HCT116 (cell line): ENCODE measurements around the gene HACD3. TPM values are rescaled to one million over a fixed set of nuclear protein-coding genes. Genes with fewer than 3 reads are reported as not detected.

ENCODE experiments used
- ATAC-seq: fragments of 200-7000 bp; cut with Tn5 transposase; 2 replicates; pipeline ENCODE4 v1.9.1; 2020; ENCODE audit warnings: mild to moderate bottlenecking, moderate library complexity
- BruUV-seq: library from RNA; stranded (reverse); fragments of 400-500 nt; replicated peaks from 2 replicates; lab custom pipeline; 2021; lab: Mats Ljungman, UMichigan
- CTCF ChIA-PET: fragments of 300-600 bp; sonication (Branson Sonifier 250); formaldehyde crosslinking; loops from one replicate; lab custom pipeline; 2021; ENCODE audit warnings: antibody characterized with exemption; lab: Charles Lee
- POLR2A ChIA-PET: fragments of 300-600, 350-600 bp; sonication (Branson Sonifier 250); formaldehyde crosslinking; loops from one replicate; lab custom pipeline; 2021; ENCODE audit warnings: antibody characterized with exemption; lab: Charles Lee
- RAD21 ChIA-PET, 2 experiments: fragments of 300-600 bp; sonication (Branson Sonifier 250); formaldehyde crosslinking; loops; one replicate each; lab custom pipeline; 2023; ENCODE audit warnings: low total read pairs in 2 of 2; ENCODE audit not compliant: uncharacterized antibody in 2 of 2, unreplicated experiment in 2 of 2, low non-redundant PET in 1 of 2; lab: Charles Lee
- DNase-seq: peaks from one replicate; pipeline ENCODE4 v3.0.0-alpha.2; 2010; ENCODE audit warnings: low read depth, low spot score
- H2AFZ ChIP-seq: fragments of 200-600 bp; shearing (Covaris generic), sonication (generic); 2 replicates; pipeline ENCODE4 v1.6.1; 2017; ENCODE audit warnings: low read depth, mixed run types, mixed read lengths, antibody characterized with exemption, low read length; ENCODE audit not compliant: poor library complexity, severe bottlenecking
- H3K27ac ChIP-seq: 2 replicates; pipeline ENCODE4 v1.5.1; 2012; ENCODE audit warnings: low read depth, low read length
- H3K27me3 ChIP-seq: fragments of 200-600 bp; sonication (generic); 2 replicates; pipeline ENCODE4 v1.6.1; 2016; ENCODE audit warnings: mixed run types, low read length, mixed read lengths; ENCODE audit not compliant: insufficient read depth
- H3K36me3 ChIP-seq, 2 experiments: fragments of 200-500 bp in 1 of 2; fragments of 200-600 bp in 1 of 2; sonication (Bioruptor generic) in 1 of 2; sonication (generic) in 1 of 2; 2 replicates each; pipeline versions ENCODE4 v1.5.1 to v1.6.1; 2014 to 2016; ENCODE audit warnings: low read length in 2 of 2, inconsistent platforms in 1 of 2, mixed read lengths in 1 of 2, mixed run types in 1 of 2; ENCODE audit not compliant: insufficient read depth in 2 of 2, control insufficient read depth in 1 of 2
- H3K4me1 ChIP-seq, 2 experiments: fragments of 200-600 bp in 1 of 2; sonication (generic) in 1 of 2; 2 replicates each; pipeline versions ENCODE4 v1.5.1 to v1.6.1; 2012 to 2017; ENCODE audit warnings: low read length in 2 of 2, inconsistent platforms in 1 of 2, mild to moderate bottlenecking in 1 of 2, mixed read lengths in 1 of 2, mixed run types in 1 of 2, moderate library complexity in 1 of 2; ENCODE audit not compliant: insufficient read depth in 2 of 2, control insufficient read depth in 1 of 2
- H3K4me2 ChIP-seq: fragments of 200-600 bp; sonication (generic); 2 replicates; pipeline ENCODE4 v1.6.1; 2017; ENCODE audit warnings: mixed run types, low read length, mixed read lengths
- H3K4me3 ChIP-seq, 2 experiments: fragments of 200-600 bp in 1 of 2; sonication (generic) in 1 of 2; replicated peaks in 1 of 2; 2 replicates each; pipeline ENCODE4 v1.5.1; 2011 to 2016; ENCODE audit warnings: low read length in 2 of 2, control low read depth in 1 of 2, low read depth in 1 of 2, mild to moderate bottlenecking in 1 of 2, mixed read lengths in 1 of 2, mixed run types in 1 of 2
- H3K79me2 ChIP-seq: fragments of 200-600 bp; sonication (generic); 2 replicates; pipeline ENCODE4 v1.6.1; 2017; ENCODE audit warnings: mild to moderate bottlenecking, mixed run types, low read length, moderate library complexity, mixed read lengths; ENCODE audit not compliant: insufficient read depth
- H3K9ac ChIP-seq: fragments of 200-600 bp; sonication (generic); 2 replicates; pipeline ENCODE4 v1.6.1; 2016; ENCODE audit warnings: low read length, mixed read lengths
- H3K9me2 ChIP-seq: fragments of 200-600 bp; sonication (generic), shearing (Covaris generic); 2 replicates; pipeline ENCODE4 v1.6.1; 2017; ENCODE audit warnings: mixed run types, mild to moderate bottlenecking, moderate library complexity; ENCODE audit not compliant: insufficient read depth
- H3K9me3 ChIP-seq, 2 experiments: fragments of 200-500 bp in 1 of 2; fragments of 200-600 bp in 1 of 2; sonication (Bioruptor generic) in 1 of 2; sonication (generic) in 1 of 2; 2 replicates each; pipeline ENCODE4 v1.6.1; 2014 to 2017; ENCODE audit warnings: low read length in 2 of 2, mixed read lengths in 2 of 2, inconsistent platforms in 1 of 2, low read depth in 1 of 2, mild to moderate bottlenecking in 1 of 2, mixed run types in 1 of 2, moderate library complexity in 1 of 2; ENCODE audit not compliant: control insufficient read depth in 1 of 2, insufficient read depth in 1 of 2
- H4K20me1 ChIP-seq: fragments of 200-600 bp; sonication (generic), shearing (Covaris generic); 2 replicates; pipeline ENCODE4 v1.6.1; 2017; ENCODE audit warnings: mixed run types, mild to moderate bottlenecking, moderate library complexity; ENCODE audit not compliant: insufficient read depth
- CBX3 ChIP-seq: IDR thresholded peaks from 2 replicates; pipeline ENCODE4 v1.6.1; 2012; ENCODE audit warnings: low read depth
- CEBPB ChIP-seq: IDR thresholded peaks from 2 replicates; pipeline ENCODE4 v1.6.1; 2012; ENCODE audit warnings: low read depth
- EGR1 ChIP-seq: IDR thresholded peaks from 2 replicates; pipeline ENCODE4 v1.6.1; 2012; ENCODE audit warnings: low read depth
- ELF1 ChIP-seq: IDR thresholded peaks from 2 replicates; pipeline ENCODE4 v1.6.1; 2012; ENCODE audit warnings: low read depth, borderline replicate concordance
- EZH2 ChIP-seq: fragments of 200-600 bp; sonication (generic); IDR thresholded peaks from 2 replicates; pipeline ENCODE4 v1.6.1; 2017; ENCODE audit warnings: antibody characterized with exemption, mixed run types
- EZH2phosphoT487 ChIP-seq: fragments of 200-600 bp; IDR thresholded peaks from 2 replicates; pipeline ENCODE4 v1.6.1; 2018; ENCODE audit warnings: antibody characterized with exemption, borderline replicate concordance
- FOSL1 ChIP-seq: IDR thresholded peaks from 2 replicates; pipeline ENCODE4 v1.6.1; 2012; ENCODE audit warnings: low read depth
- JUND ChIP-seq: IDR thresholded peaks from 2 replicates; pipeline ENCODE4 v1.6.1; 2012
- POLR2AphosphoS5 ChIP-seq: IDR thresholded peaks from 2 replicates; pipeline ENCODE4 v1.6.1; 2011; ENCODE audit warnings: mild to moderate bottlenecking, low read depth, low read length, moderate library complexity
- SIN3A ChIP-seq: IDR thresholded peaks from 2 replicates; pipeline ENCODE4 v1.6.1; 2012; ENCODE audit warnings: low read depth
- SP1 ChIP-seq: IDR thresholded peaks from 2 replicates; pipeline ENCODE4 v1.6.1; 2012; ENCODE audit warnings: low read depth
- SRF ChIP-seq: IDR thresholded peaks from 2 replicates; pipeline ENCODE4 v1.6.1; 2012; ENCODE audit warnings: low read depth
- TCF7L2 ChIP-seq: IDR thresholded peaks from 2 replicates; pipeline ENCODE4 v1.7.0; 2011; ENCODE audit warnings: borderline replicate concordance, inconsistent platforms; ENCODE audit not compliant: insufficient read depth, insufficient read length; ENCODE audit errors: extremely low read depth
- YY1 ChIP-seq: IDR thresholded peaks from 2 replicates; pipeline ENCODE4 v1.6.1; 2011; ENCODE audit warnings: low read length, low read depth, moderate library complexity, mild to moderate bottlenecking; ENCODE audit not compliant: insufficient replicate concordance; ENCODE audit errors: extremely low read depth
- ZFX ChIP-seq: fragments of 450-650 bp; IDR thresholded peaks from 2 replicates; pipeline ENCODE4 v1.6.1; 2017
- ZNF274 ChIP-seq: fragments of 200-500 bp; sonication (Bioruptor generic); IDR thresholded peaks from 2 replicates; pipeline ENCODE4 v1.6.1; 2014; ENCODE audit warnings: mild to moderate bottlenecking, low read depth, low read length, inconsistent platforms
- intact Hi-C: fragments of 100-400 bp; cut with micrococcal nuclease; formaldehyde crosslinking; loops from 2 replicates; pipeline ENCODE4 v1.10.0; 2022
- total RNA-seq: library from RNA; stranded (reverse); gene quantifications from one replicate; pipeline ENCODE4 v1.2.1, GENCODE V29; 2021; ENCODE audit not compliant: unreplicated experiment
- TF ChIP-seq, protein P1 (sequence below): IDR thresholded peaks from 2 replicates; pipeline ENCODE4 v1.6.1; 2012; ENCODE audit warnings: low read depth
- TF ChIP-seq, protein P2 (sequence below), 3 experiments: fragments of 200-600 bp in 1 of 3; sonication (generic) in 1 of 3; IDR thresholded peaks in 2 of 3; conservative IDR thresholded peaks in 1 of 3; 2 replicates each; pipeline ENCODE4 v1.5.1; 2012 to 2017; ENCODE audit warnings: low read depth in 2 of 3, low read length in 2 of 3, antibody characterized with exemption in 1 of 3, borderline replicate concordance in 1 of 3, control low read depth in 1 of 3, mild to moderate bottlenecking in 1 of 3, mixed read lengths in 1 of 3, mixed run types in 1 of 3, moderate library complexity in 1 of 3; ENCODE audit not compliant: insufficient read depth in 1 of 3
- TF ChIP-seq, protein P3 (sequence below): IDR thresholded peaks from 2 replicates; pipeline ENCODE4 v1.6.1; 2012
- TF ChIP-seq, protein P4 (sequence below): IDR thresholded peaks from 2 replicates; pipeline ENCODE4 v1.6.1; 2011; ENCODE audit warnings: mild to moderate bottlenecking, low read length, moderate library complexity; ENCODE audit not compliant: insufficient replicate concordance; ENCODE audit errors: extremely low read depth

HACD3 gene
- total RNA-seq, 1 experiment from 2014 or later: 57.5 TPM

DNA sequence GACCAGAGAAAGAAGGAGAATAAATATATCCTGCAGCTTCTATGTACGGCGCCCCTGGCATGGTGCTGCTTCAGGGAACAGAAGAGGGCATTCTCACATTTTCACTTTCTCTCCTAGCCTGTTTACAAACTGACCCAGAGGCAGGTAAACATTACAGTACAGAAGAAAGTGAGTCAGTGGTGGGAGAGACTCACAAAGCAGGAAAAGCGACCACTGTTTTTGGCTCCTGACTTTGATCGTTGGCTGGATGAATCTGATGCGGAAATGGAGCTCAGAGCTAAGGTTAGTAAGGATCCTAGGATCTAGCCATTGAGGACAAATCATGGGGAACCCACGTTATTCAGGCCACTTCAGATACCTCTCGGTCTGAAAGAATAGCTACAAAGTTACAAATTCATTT lies 26.4 kb downstream of the HACD3 start:
- Histone ChIP-seq H3K9ac (no peak overlapping the region), H3K4me2 (no peak overlapping the region), H3K36me3 (peaks cover 10 to 37% of the 10 kb centered on the region in 2 experiments; a peak in 2 of 4 replicates), H3K9me3 (no peaks in the 10 kb centered on the region), H3K27ac (no peak overlapping the region), H3K79me2 (peaks cover 55% of the 10 kb centered on the region), H2AFZ (no peak overlapping the region), H3K4me1 (no peaks in the 10 kb centered on the region), H3K9me2 (no peaks in the 10 kb centered on the region), H4K20me1 (peaks cover 4% of the 10 kb centered on the region; the same call in 1 of the 2 replicates), H3K4me3 (no peak overlapping the region), H3K27me3 (no peaks in the 10 kb centered on the region)
- BruUV-seq: no TSS peak
- CTCF ChIA-PET: no interaction called here
- intact Hi-C loops: no loop called here
- RAD21 ChIA-PET: no interaction called here
- no peak for ATAC-seq
- POLR2A ChIA-PET: no interaction called here
- TF ChIP-seq ZFX (no peak), FOSL1 (no peak), SIN3A (no peak), SP1 (no peak), TCF7L2 (no peak), EGR1 (no peak), EZH2 (no peak), ELF1 (no peak), ZNF274 (no peak), SRF (no peak), CBX3 (no peak), POLR2AphosphoS5 (no peak), YY1 (no peak), EZH2phosphoT487 (no peak), JUND (no peak), CEBPB (no peak)
- TF ChIP-seq, protein P1, sequence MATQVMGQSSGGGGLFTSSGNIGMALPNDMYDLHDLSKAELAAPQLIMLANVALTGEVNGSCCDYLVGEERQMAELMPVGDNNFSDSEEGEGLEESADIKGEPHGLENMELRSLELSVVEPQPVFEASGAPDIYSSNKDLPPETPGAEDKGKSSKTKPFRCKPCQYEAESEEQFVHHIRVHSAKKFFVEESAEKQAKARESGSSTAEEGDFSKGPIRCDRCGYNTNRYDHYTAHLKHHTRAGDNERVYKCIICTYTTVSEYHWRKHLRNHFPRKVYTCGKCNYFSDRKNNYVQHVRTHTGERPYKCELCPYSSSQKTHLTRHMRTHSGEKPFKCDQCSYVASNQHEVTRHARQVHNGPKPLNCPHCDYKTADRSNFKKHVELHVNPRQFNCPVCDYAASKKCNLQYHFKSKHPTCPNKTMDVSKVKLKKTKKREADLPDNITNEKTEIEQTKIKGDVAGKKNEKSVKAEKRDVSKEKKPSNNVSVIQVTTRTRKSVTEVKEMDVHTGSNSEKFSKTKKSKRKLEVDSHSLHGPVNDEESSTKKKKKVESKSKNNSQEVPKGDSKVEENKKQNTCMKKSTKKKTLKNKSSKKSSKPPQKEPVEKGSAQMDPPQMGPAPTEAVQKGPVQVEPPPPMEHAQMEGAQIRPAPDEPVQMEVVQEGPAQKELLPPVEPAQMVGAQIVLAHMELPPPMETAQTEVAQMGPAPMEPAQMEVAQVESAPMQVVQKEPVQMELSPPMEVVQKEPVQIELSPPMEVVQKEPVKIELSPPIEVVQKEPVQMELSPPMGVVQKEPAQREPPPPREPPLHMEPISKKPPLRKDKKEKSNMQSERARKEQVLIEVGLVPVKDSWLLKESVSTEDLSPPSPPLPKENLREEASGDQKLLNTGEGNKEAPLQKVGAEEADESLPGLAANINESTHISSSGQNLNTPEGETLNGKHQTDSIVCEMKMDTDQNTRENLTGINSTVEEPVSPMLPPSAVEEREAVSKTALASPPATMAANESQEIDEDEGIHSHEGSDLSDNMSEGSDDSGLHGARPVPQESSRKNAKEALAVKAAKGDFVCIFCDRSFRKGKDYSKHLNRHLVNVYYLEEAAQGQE: no peak
- TF ChIP-seq, protein P2, sequence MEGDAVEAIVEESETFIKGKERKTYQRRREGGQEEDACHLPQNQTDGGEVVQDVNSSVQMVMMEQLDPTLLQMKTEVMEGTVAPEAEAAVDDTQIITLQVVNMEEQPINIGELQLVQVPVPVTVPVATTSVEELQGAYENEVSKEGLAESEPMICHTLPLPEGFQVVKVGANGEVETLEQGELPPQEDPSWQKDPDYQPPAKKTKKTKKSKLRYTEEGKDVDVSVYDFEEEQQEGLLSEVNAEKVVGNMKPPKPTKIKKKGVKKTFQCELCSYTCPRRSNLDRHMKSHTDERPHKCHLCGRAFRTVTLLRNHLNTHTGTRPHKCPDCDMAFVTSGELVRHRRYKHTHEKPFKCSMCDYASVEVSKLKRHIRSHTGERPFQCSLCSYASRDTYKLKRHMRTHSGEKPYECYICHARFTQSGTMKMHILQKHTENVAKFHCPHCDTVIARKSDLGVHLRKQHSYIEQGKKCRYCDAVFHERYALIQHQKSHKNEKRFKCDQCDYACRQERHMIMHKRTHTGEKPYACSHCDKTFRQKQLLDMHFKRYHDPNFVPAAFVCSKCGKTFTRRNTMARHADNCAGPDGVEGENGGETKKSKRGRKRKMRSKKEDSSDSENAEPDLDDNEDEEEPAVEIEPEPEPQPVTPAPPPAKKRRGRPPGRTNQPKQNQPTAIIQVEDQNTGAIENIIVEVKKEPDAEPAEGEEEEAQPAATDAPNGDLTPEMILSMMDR (IDR thresholded peaks at IDR 0.05 in 2 of 3, conservative IDR thresholded peaks at IDR 0.05 in 1 of 3; ENCODE audit: borderline replicate concordance in 1 of 3, insufficient read depth in 1 of 3, low read depth in 2 of 3, low read length in 2 of 3): no peak
- TF ChIP-seq, protein P3, sequence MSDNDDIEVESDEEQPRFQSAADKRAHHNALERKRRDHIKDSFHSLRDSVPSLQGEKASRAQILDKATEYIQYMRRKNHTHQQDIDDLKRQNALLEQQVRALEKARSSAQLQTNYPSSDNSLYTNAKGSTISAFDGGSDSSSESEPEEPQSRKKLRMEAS: no peak
- TF ChIP-seq, protein P4, sequence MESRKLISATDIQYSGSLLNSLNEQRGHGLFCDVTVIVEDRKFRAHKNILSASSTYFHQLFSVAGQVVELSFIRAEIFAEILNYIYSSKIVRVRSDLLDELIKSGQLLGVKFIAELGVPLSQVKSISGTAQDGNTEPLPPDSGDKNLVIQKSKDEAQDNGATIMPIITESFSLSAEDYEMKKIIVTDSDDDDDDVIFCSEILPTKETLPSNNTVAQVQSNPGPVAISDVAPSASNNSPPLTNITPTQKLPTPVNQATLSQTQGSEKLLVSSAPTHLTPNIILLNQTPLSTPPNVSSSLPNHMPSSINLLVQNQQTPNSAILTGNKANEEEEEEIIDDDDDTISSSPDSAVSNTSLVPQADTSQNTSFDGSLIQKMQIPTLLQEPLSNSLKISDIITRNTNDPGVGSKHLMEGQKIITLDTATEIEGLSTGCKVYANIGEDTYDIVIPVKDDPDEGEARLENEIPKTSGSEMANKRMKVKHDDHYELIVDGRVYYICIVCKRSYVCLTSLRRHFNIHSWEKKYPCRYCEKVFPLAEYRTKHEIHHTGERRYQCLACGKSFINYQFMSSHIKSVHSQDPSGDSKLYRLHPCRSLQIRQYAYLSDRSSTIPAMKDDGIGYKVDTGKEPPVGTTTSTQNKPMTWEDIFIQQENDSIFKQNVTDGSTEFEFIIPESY: no peak
- DNase-seq: no peak
